HepG2 (cell line): ENCODE data around the gene SLC45A3. TPM values are rescaled to one million over a fixed set of nuclear protein-coding genes. Genes with fewer than 3 reads are reported as not detected.
A peak's percentile ranks its signal among the peaks of the same experiment; 100 is the strongest.

Experiments used
- ATAC-seq: fragments of 200-7000 bp; cut with Tn5 transposase; 3 replicates; pipeline ENCODE4 v1.9.1; 2020; ENCODE audit warnings: mild to moderate bottlenecking, moderate library complexity
- BruUV-seq: library from RNA; stranded (reverse); fragments of 400-500 nt; replicated peaks from 2 replicates; lab custom pipeline; 2021; lab: Mats Ljungman, UMichigan
- CTCF ChIA-PET: fragments of 300-600 bp; formaldehyde crosslinking; extraction: SDS; loops from one replicate; lab custom pipeline; 2021; ENCODE audit warnings: low total read pairs, inconsistent platforms, low intra/inter-chr PET ratio; lab: Yijun Ruan, JAX
- POLR2A ChIA-PET: fragments of 350-600 bp; sonication (Branson Sonifier 250); formaldehyde crosslinking; loops from one replicate; lab custom pipeline; 2020; ENCODE audit warnings: antibody characterized with exemption, inconsistent platforms; lab: Yijun Ruan, JAX
- DNase-seq: peaks from one replicate; pipeline ENCODE4 v3.0.0-alpha.2; 2015; ENCODE audit warnings: low spot score
- FAIRE-seq: peaks from 3 replicates; lab custom pipeline; 2011; peaks lifted over from hg19 to GRCh38; lab: Jason Lieb, UNC
- H2AFZ ChIP-seq: one replicate; pipeline ENCODE4 v1.6.1; 2011; ENCODE audit warnings: low read length, inconsistent platforms
- H3K27ac ChIP-seq: fragments of 300-600 bp; 3 replicates; pipeline ENCODE4 v1.8.0; 2011; ENCODE audit warnings: mixed run types, mild to moderate bottlenecking, mixed read lengths, low read length, inconsistent platforms; ENCODE audit not compliant: insufficient read depth; ENCODE audit errors: extremely low read length
- H3K27me3 ChIP-seq, 2 experiments: fragments of 200-600 bp in 1 of 2; 2 replicates in 1 of 2; 3 replicates in 1 of 2; pipeline versions ENCODE4 v1.6.0 to v1.8.0; 2011; ENCODE audit warnings: low read length in 2 of 2, mild to moderate bottlenecking in 2 of 2, moderate library complexity in 2 of 2, inconsistent platforms in 1 of 2; ENCODE audit not compliant: insufficient read depth in 2 of 2, control insufficient read depth in 1 of 2
- H3K36me3 ChIP-seq, 2 experiments: fragments of 200-600 bp in 1 of 2; replicated peaks in 1 of 2; 2 replicates in 1 of 2; 3 replicates in 1 of 2; pipeline versions ENCODE4 v1.5.1 to v1.8.0; 2011; ENCODE audit warnings: low read length in 2 of 2, inconsistent platforms in 1 of 2; ENCODE audit not compliant: insufficient read depth in 2 of 2, control insufficient read depth in 1 of 2
- H3K4me1 ChIP-seq: 2 replicates; pipeline ENCODE4 v1.5.1; 2012; ENCODE audit warnings: low read length, inconsistent platforms; ENCODE audit not compliant: insufficient read depth
- H3K4me2 ChIP-seq: 2 replicates; pipeline ENCODE4 v1.6.0; 2011; ENCODE audit warnings: low read depth, low read length, inconsistent platforms
- H3K4me3 ChIP-seq, 3 experiments: fragments of 200-600 bp in 1 of 3; sonication (generic), shearing (Covaris generic) in 1 of 3; replicated peaks in 1 of 3; 2 replicates each; pipeline ENCODE4 v1.5.1; 2011 to 2016; ENCODE audit warnings: low read length in 3 of 3, inconsistent platforms in 2 of 3, low read depth in 2 of 3, mild to moderate bottlenecking in 2 of 3, control low read depth in 1 of 3, mixed read lengths in 1 of 3; ENCODE audit not compliant: insufficient read depth in 1 of 3
- H3K79me2 ChIP-seq: one replicate; pipeline ENCODE4 v1.6.1; 2011; ENCODE audit warnings: low read length, inconsistent platforms; ENCODE audit not compliant: insufficient read depth
- H3K9ac ChIP-seq: 2 replicates; pipeline ENCODE4 v1.6.0; 2011; ENCODE audit warnings: mild to moderate bottlenecking, low read depth, low read length, inconsistent platforms; ENCODE audit not compliant: insufficient read depth
- H3K9me3 ChIP-seq: 2 replicates; pipeline ENCODE4 v1.5.1; 2012; ENCODE audit warnings: mild to moderate bottlenecking, low read length
- H4K20me1 ChIP-seq: 2 replicates; pipeline ENCODE4 v1.6.0; 2011; ENCODE audit warnings: inconsistent platforms, mild to moderate bottlenecking, low read length, moderate library complexity; ENCODE audit not compliant: insufficient read depth
- ARID3A ChIP-seq: IDR thresholded peaks from 2 replicates; pipeline ENCODE4 v1.6.1; 2012; ENCODE audit warnings: low read depth, low read length, improper control_type of control experiment
- CAMTA2 ChIP-seq: sonication (generic); formaldehyde crosslinking; IDR thresholded peaks from 2 replicates; pipeline ENCODE4 v1.4.0; 2020; ENCODE audit warnings: mild to moderate bottlenecking, missing genetic modification reagents, borderline replicate concordance
- CHCHD3 ChIP-seq: sonication (generic); formaldehyde crosslinking; IDR thresholded peaks from 2 replicates; pipeline ENCODE4 v1.8.0; 2022; ENCODE audit warnings: mild to moderate bottlenecking, missing genetic modification reagents, moderate library complexity
- CREB1 ChIP-seq, 2 experiments: fragments of 450-650 bp in 1 of 2; IDR thresholded peaks; 2 replicates each; pipeline ENCODE4 v1.6.1; 2016 to 2017; ENCODE audit warnings: control low read depth in 1 of 2, mild to moderate bottlenecking in 1 of 2, missing compliant biosample characterization in 1 of 2, missing genetic modification characterization in 1 of 2
- EP300 ChIP-seq, 3 experiments: sonication (generic) in 1 of 3; formaldehyde crosslinking in 1 of 3; IDR thresholded peaks; 2 replicates each; pipeline versions ENCODE4 v1.5.1 to v1.6.1; 2011 to 2020; ENCODE audit warnings: low read depth in 2 of 3, low read length in 2 of 3, borderline replicate concordance in 1 of 3, improper control_type of control experiment in 1 of 3, mild to moderate bottlenecking in 1 of 3, missing genetic modification reagents in 1 of 3, moderate library complexity in 1 of 3
- ETS1 ChIP-seq: sonication (generic); formaldehyde crosslinking; IDR thresholded peaks from 2 replicates; pipeline ENCODE4 v1.4.0; 2020; ENCODE audit warnings: missing genetic modification reagents
- FOSL1 ChIP-seq: sonication (generic); formaldehyde crosslinking; IDR thresholded peaks from 2 replicates; pipeline ENCODE4 v1.9.0; 2021; ENCODE audit warnings: missing genetic modification reagents, borderline replicate concordance
- HDAC1 ChIP-seq: sonication (generic); formaldehyde crosslinking; IDR thresholded peaks from 2 replicates; pipeline ENCODE4 v1.5.1; 2020; ENCODE audit warnings: mild to moderate bottlenecking, missing genetic modification reagents
- KDM2A ChIP-seq: sonication (generic); formaldehyde crosslinking; IDR thresholded peaks from 2 replicates; pipeline ENCODE4 v1.4.0; 2020; ENCODE audit warnings: low read depth, missing genetic modification reagents, borderline replicate concordance
- KLF11 ChIP-seq: IDR thresholded peaks from 2 replicates; pipeline ENCODE4 v1.6.1; 2016; ENCODE audit warnings: missing compliant biosample characterization
- MXD1 ChIP-seq: sonication (generic); formaldehyde crosslinking; IDR thresholded peaks from 2 replicates; pipeline ENCODE4 v1.4.0; 2020; ENCODE audit warnings: mild to moderate bottlenecking, missing genetic modification reagents
- SMC3 ChIP-seq: IDR thresholded peaks from 2 replicates; pipeline ENCODE4 v1.6.1; 2011; ENCODE audit warnings: low read length, improper control_type of control experiment
- TFDP2 ChIP-seq: sonication (generic); formaldehyde crosslinking; IDR thresholded peaks from 2 replicates; pipeline ENCODE4 v1.4.0; 2020; ENCODE audit warnings: missing genetic modification reagents
- ZKSCAN1 ChIP-seq: fragments of 150-350 bp; IDR thresholded peaks from 2 replicates; pipeline ENCODE4 v1.6.1; 2014; ENCODE audit warnings: low read length
- ZNF337 ChIP-seq: sonication (generic); formaldehyde crosslinking; IDR thresholded peaks from 2 replicates; pipeline ENCODE4 v1.5.1; 2020; ENCODE audit warnings: missing genetic modification reagents, low read depth, mild to moderate bottlenecking, borderline replicate concordance
- ZNF556 ChIP-seq: sonication (generic); formaldehyde crosslinking; IDR thresholded peaks from 2 replicates; pipeline ENCODE4 v1.4.0; 2020; ENCODE audit warnings: mild to moderate bottlenecking, missing genetic modification reagents, borderline replicate concordance
- ZNF737 ChIP-seq: sonication (generic); formaldehyde crosslinking; IDR thresholded peaks from 2 replicates; pipeline ENCODE4 v1.5.0; 2020; ENCODE audit warnings: missing genetic modification reagents, mild to moderate bottlenecking, borderline replicate concordance
- ZNF790 ChIP-seq: sonication (generic); formaldehyde crosslinking; IDR thresholded peaks from 2 replicates; pipeline ENCODE4 v1.8.0; 2022; ENCODE audit warnings: missing genetic modification reagents, mild to moderate bottlenecking, borderline replicate concordance
- ZZZ3 ChIP-seq: sonication (generic); formaldehyde crosslinking; IDR thresholded peaks from 2 replicates; pipeline ENCODE4 v1.4.0; 2020; ENCODE audit warnings: missing genetic modification reagents, mild to moderate bottlenecking, borderline replicate concordance
- WGBS: methylation state at CpG from one replicate; pipeline ENCODE4 v1.1.6; 2017; ENCODE audit warnings: low lambda C conversion rate; 5-methylcytosine and 5-hydroxymethylcytosine counted together
- in situ Hi-C: cut with HindIII; loops from 2 replicates; pipeline ENCODE4 v1.10.0; 2017; ENCODE audit warnings: low pct_unique_long_range_greater_than_20kb; ENCODE audit not compliant: extremely low pct_ligation_motif_present
- intact Hi-C: fragments of 100-400 bp; cut with micrococcal nuclease; formaldehyde crosslinking; loops from one replicate; pipeline ENCODE4 v1.10.0; 2022; ENCODE audit not compliant: unreplicated experiment
- polyA plus RNA-seq, 8 experiments: library from polyadenylated mRNA; depleted of rRNA in 3 of 8; stranded (reverse) in 7 of 8; unstranded in 1 of 8; fragments of >200 nt; fragmentation: Illumina TruSeq in 4 of 8; extraction: Trizol in 4 of 8; gene quantifications; 2 replicates each; pipeline versions ENCODE4 v1.2.1 to v1.2.3, GENCODE V29; 2011 to 2016; ENCODE audit warnings: low read depth in 4 of 8, missing spikeins in 1 of 8, mixed read lengths in 1 of 8; ENCODE audit not compliant: insufficient read depth in 1 of 8
- total RNA-seq, 5 experiments: library from RNA; depleted of rRNA; stranded (reverse); fragments of >200 nt; fragmentation: Illumina TruSeq; extraction: Trizol; gene quantifications; 2 replicates each; pipeline ENCODE4 v1.2.3, GENCODE V29; 2016; ENCODE audit warnings: low read depth in 1 of 5

The SLC45A3 gene
- total and polyA plus RNA-seq, 2 of the 13 experiments (the other 11 are each of a cell fraction or from before 2014, with no cell fraction given): 3.4 to 4.1 TPM

GRCh38 chr1:205676002-205676401 lies 4.3 kb downstream of the SLC45A3 start:
- H4K20me1 ChIP-seq: no peaks in the 10 kb centered on the region
- ChIA-PET CTCF (no interaction called here), POLR2A (interaction anchor here (0.8 to 1.0 kb wide), 3 partner anchors 33 to 226 kb away, joined by 3 to 7 read pairs (median 4); partner anchors contain the start of gene ELK4)
- 8% methylated on average over 3 of the region's 5 CpGs for WGBS
- H3K4me3 ChIP-seq: peak overlapping the region in 2 of 3 experiments; percentile 11 to 45; a peak in 1 of 6 replicates
- no peaks in the 10 kb centered on the region for H3K9me3 ChIP-seq
- no TSS peak for BruUV-seq
- peak overlapping the region; percentile 44 for H3K27ac ChIP-seq
- no peaks in the 10 kb centered on the region; a peak in 1 of 5 replicates for H3K36me3 ChIP-seq
- peak; percentile 78 for DNase-seq
- H3K4me1 ChIP-seq: peaks cover 85% of the 10 kb centered on the region
- H3K27me3 ChIP-seq: no peaks in the 10 kb centered on the region; a peak in 1 of 5 replicates
- ATAC-seq: peak; percentile 65
- peak overlapping the region; percentile 59 for H3K4me2 ChIP-seq
- peak; percentile 71 for FAIRE-seq
- in situ Hi-C loops: no loop called here
- H2AFZ ChIP-seq: no peak overlapping the region
- intact Hi-C loops: loop anchor here (2.0 kb wide), 1 partner anchor 385 kb away; no protein-coding TSS in a partner anchor
- H3K79me2 ChIP-seq: no peaks in the 10 kb centered on the region
- no peak overlapping the region; the same call in 1 of the 2 replicates for H3K9ac ChIP-seq
- TF ChIP-seq CAMTA2 (CRISPR knock-in tag) (no peak), KLF11 (no peak), KDM2A (CRISPR knock-in tag) (0 out of 2 replicates have a peak, but pooled peaks have one; percentile 39), HDAC1 (CRISPR knock-in tag) (peak; percentile 74; the same call in 1 of the 2 replicates), SMC3 (no peak), MXD1 (CRISPR knock-in tag) (peak; percentile 54; the same call in 1 of the 2 replicates), ZNF737 (CRISPR knock-in tag) (no peak), FOSL1 (CRISPR knock-in tag) (no peak), CREB1 (IDR thresholded peaks at IDR 0.05) (no peak), CREB1 (CRISPR knock-in tag; IDR thresholded peaks at IDR 0.05) (0 out of 2 replicates have a peak, but pooled peaks have one; percentile 8), ARID3A (no peak), ETS1 (CRISPR knock-in tag) (no peak), ZZZ3 (CRISPR knock-in tag) (no peak), ZKSCAN1 (no peak), CHCHD3 (CRISPR knock-in tag) (no peak), TFDP2 (no peak), ZNF556 (CRISPR knock-in tag) (no peak), ZNF790 (CRISPR knock-in tag) (no peak), ZNF337 (CRISPR knock-in tag) (no peak), EP300 (IDR thresholded peaks at IDR 0.05; ENCODE audit: low read depth in 2 of 2, low read length in 2 of 2) (peak; percentile 53 to 79; a peak in 3 of 4 replicates), EP300 (CRISPR knock-in tag; IDR thresholded peaks at IDR 0.05; ENCODE audit: borderline replicate concordance) (0 out of 2 replicates have a peak, but pooled peaks have one; percentile 18)
